HepG2 (cell line): ENCODE measurements around the gene SERPINB1. TPM values are rescaled to one million over a fixed set of nuclear protein-coding genes. Genes with fewer than 3 reads are reported as not detected.

Experiments
- BRD4 ChIP-seq: sonication (generic); formaldehyde crosslinking; IDR thresholded peaks from 2 replicates; pipeline ENCODE4 v1.4.0; 2020; ENCODE audit warnings: missing genetic modification reagents
- CEBPB ChIP-seq: IDR thresholded peaks from 2 replicates; pipeline ENCODE4 v1.6.1; 2011; ENCODE audit warnings: low read depth, low read length, improper control_type of control experiment, borderline replicate concordance
- CENPT ChIP-seq: sonication (generic); formaldehyde crosslinking; IDR thresholded peaks from 2 replicates; pipeline ENCODE4 v1.8.0; 2022; ENCODE audit warnings: low read depth, mild to moderate bottlenecking, moderate library complexity, missing genetic modification reagents
- CSRNP2 ChIP-seq: sonication (generic); formaldehyde crosslinking; conservative IDR thresholded peaks from 2 replicates; pipeline ENCODE4 v1.8.0; 2022; ENCODE audit warnings: low read depth, missing genetic modification reagents
- GATAD2A ChIP-seq: IDR thresholded peaks from 2 replicates; pipeline ENCODE4 v1.6.1; 2016
- HOXA3 ChIP-seq: sonication (generic); formaldehyde crosslinking; IDR thresholded peaks from 2 replicates; pipeline ENCODE4 v1.5.0; 2020; ENCODE audit warnings: missing genetic modification reagents
- IKZF5 ChIP-seq: IDR thresholded peaks from 2 replicates; pipeline ENCODE4 v1.6.1; 2018; ENCODE audit warnings: missing genetic modification reagents, mild to moderate bottlenecking, missing compliant biosample characterization
- JARID2 ChIP-seq: sonication (generic); formaldehyde crosslinking; IDR thresholded peaks from 2 replicates; pipeline ENCODE4 v1.8.1; 2023; ENCODE audit warnings: missing genetic modification reagents, inconsistent platforms; ENCODE audit not compliant: insufficient replicate concordance
- NCOA1 ChIP-seq: sonication (generic); formaldehyde crosslinking; IDR thresholded peaks from 2 replicates; pipeline ENCODE4 v1.9.0; 2021; ENCODE audit warnings: missing genetic modification reagents
- NFE2L1 ChIP-seq: sonication (generic); formaldehyde crosslinking; IDR thresholded peaks from 2 replicates; pipeline ENCODE4 v1.4.0; 2020; ENCODE audit warnings: missing genetic modification reagents, mild to moderate bottlenecking, borderline replicate concordance
- PHF21A ChIP-seq: sonication (generic); formaldehyde crosslinking; IDR thresholded peaks from 2 replicates; pipeline ENCODE4 v1.5.0; 2020; ENCODE audit warnings: mild to moderate bottlenecking, missing genetic modification reagents
- RBFOX2 ChIP-seq: fragments of 200-400 bp; formaldehyde crosslinking; IDR thresholded peaks from 2 replicates; pipeline ENCODE4 v1.6.1; 2017; ENCODE audit warnings: low read depth, mild to moderate bottlenecking, low read length
- SOX5 ChIP-seq: IDR thresholded peaks from 2 replicates; pipeline ENCODE4 v1.6.1; 2016; ENCODE audit warnings: borderline replicate concordance
- SRSF9 ChIP-seq: fragments of 200-400 bp; formaldehyde crosslinking; IDR thresholded peaks from 2 replicates; pipeline ENCODE4 v1.6.1; 2018; ENCODE audit warnings: borderline replicate concordance, mild to moderate bottlenecking, low read depth, low read length; ENCODE audit not compliant: insufficient read depth, poor library complexity, severe bottlenecking
- SUZ12 ChIP-seq: fragments of 150-350 bp; IDR thresholded peaks from 2 replicates; pipeline ENCODE4 v1.6.1; 2014; ENCODE audit warnings: low read depth, low read length
- TBX2 ChIP-seq: sonication (generic); formaldehyde crosslinking; IDR thresholded peaks from 2 replicates; pipeline ENCODE4 v1.5.0; 2020; ENCODE audit warnings: missing genetic modification reagents, mild to moderate bottlenecking, borderline replicate concordance
- TFE3 ChIP-seq: IDR thresholded peaks from 2 replicates; pipeline ENCODE4 v1.6.1; 2016
- TSC22D2 ChIP-seq: sonication (generic); formaldehyde crosslinking; IDR thresholded peaks from 2 replicates; pipeline ENCODE4 v1.5.1; 2020; ENCODE audit warnings: missing genetic modification reagents, mild to moderate bottlenecking, borderline replicate concordance
- YY1 ChIP-seq: IDR thresholded peaks from 2 replicates; pipeline ENCODE4 v1.6.1; 2011; ENCODE audit warnings: low read length, low read depth, moderate library complexity, mild to moderate bottlenecking; ENCODE audit not compliant: insufficient read depth, insufficient replicate concordance
- ZNF160 ChIP-seq: sonication (generic); formaldehyde crosslinking; IDR thresholded peaks from 2 replicates; pipeline ENCODE4 v1.8.0; 2022; ENCODE audit warnings: mild to moderate bottlenecking, inconsistent platforms, missing genetic modification reagents
- polyA plus RNA-seq, 8 experiments: library from polyadenylated mRNA; depleted of rRNA in 3 of 8; stranded (reverse) in 7 of 8; unstranded in 1 of 8; fragments of >200 nt; fragmentation: Illumina TruSeq in 4 of 8; extraction: Trizol in 4 of 8; gene quantifications; 2 replicates each; pipeline versions ENCODE4 v1.2.1 to v1.2.3, GENCODE V29; 2011 to 2016; ENCODE audit warnings: low read depth in 4 of 8, missing spikeins in 1 of 8, mixed read lengths in 1 of 8; ENCODE audit not compliant: insufficient read depth in 1 of 8
- total RNA-seq, 5 experiments: library from RNA; depleted of rRNA; stranded (reverse); fragments of >200 nt; fragmentation: Illumina TruSeq; extraction: Trizol; gene quantifications; 2 replicates each; pipeline ENCODE4 v1.2.3, GENCODE V29; 2016; ENCODE audit warnings: low read depth in 1 of 5
- TF ChIP-seq, protein P1 (sequence below): sonication (generic); formaldehyde crosslinking; conservative IDR thresholded peaks from 2 replicates; pipeline ENCODE4 v1.4.0; 2020; ENCODE audit warnings: mild to moderate bottlenecking, missing genetic modification reagents, moderate library complexity

The SERPINB1 gene
- total and polyA plus RNA-seq, 2 of the 13 experiments (the other 11 are each of a cell fraction or from before 2014, with no cell fraction given) = 41.4 to 60.5 TPM

- TF ChIP-seq TBX2 (0 out of 2 replicates have a peak, but pooled peaks have one; percentile 8), IKZF5 (CRISPR knock-in tag) (peak; percentile 43; the same call in 1 of the 2 replicates), NCOA1 (CRISPR knock-in tag) (no peak), PHF21A (peak; percentile 35; the same call in 1 of the 2 replicates), SUZ12 (no peak), CEBPB (no peak), JARID2 (CRISPR knock-in tag) (no peak), CENPT (CRISPR knock-in tag) (no peak), RBFOX2 (0 out of 2 replicates have a peak, but pooled peaks have one; percentile 35), TFE3 (peak; percentile 34; the same call in 1 of the 2 replicates), CSRNP2 (CRISPR knock-in tag) (no peak), SRSF9 (no peak), ZNF160 (CRISPR knock-in tag) (no peak), SOX5 (CRISPR knock-in tag) (peak; percentile 22; the same call in 1 of the 2 replicates), BRD4 (CRISPR knock-in tag) (no peak; the same call in 1 of the 2 replicates), GATAD2A (peak; percentile 21; the same call in 1 of the 2 replicates), YY1 (peak; percentile 44), HOXA3 (CRISPR knock-in tag) (0 out of 2 replicates have a peak, but pooled peaks have one; percentile 14), TSC22D2 (CRISPR knock-in tag) (peak; percentile 52; the same call in 1 of the 2 replicates), NFE2L1 (CRISPR knock-in tag) (no peak)
- TF ChIP-seq, protein P1, sequence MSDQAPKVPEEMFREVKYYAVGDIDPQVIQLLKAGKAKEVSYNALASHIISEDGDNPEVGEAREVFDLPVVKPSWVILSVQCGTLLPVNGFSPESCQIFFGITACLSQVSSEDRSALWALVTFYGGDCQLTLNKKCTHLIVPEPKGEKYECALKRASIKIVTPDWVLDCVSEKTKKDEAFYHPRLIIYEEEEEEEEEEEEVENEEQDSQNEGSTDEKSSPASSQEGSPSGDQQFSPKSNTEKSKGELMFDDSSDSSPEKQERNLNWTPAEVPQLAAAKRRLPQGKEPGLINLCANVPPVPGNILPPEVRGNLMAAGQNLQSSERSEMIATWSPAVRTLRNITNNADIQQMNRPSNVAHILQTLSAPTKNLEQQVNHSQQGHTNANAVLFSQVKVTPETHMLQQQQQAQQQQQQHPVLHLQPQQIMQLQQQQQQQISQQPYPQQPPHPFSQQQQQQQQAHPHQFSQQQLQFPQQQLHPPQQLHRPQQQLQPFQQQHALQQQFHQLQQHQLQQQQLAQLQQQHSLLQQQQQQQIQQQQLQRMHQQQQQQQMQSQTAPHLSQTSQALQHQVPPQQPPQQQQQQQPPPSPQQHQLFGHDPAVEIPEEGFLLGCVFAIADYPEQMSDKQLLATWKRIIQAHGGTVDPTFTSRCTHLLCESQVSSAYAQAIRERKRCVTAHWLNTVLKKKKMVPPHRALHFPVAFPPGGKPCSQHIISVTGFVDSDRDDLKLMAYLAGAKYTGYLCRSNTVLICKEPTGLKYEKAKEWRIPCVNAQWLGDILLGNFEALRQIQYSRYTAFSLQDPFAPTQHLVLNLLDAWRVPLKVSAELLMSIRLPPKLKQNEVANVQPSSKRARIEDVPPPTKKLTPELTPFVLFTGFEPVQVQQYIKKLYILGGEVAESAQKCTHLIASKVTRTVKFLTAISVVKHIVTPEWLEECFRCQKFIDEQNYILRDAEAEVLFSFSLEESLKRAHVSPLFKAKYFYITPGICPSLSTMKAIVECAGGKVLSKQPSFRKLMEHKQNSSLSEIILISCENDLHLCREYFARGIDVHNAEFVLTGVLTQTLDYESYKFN (CRISPR knock-in tag) = peak; percentile 33; the same call in 1 of the 2 replicates
Observed at GRCh38 chr6:2857580-2858337, 16.1 kb upstream of the SERPINB1 start (continued).
